B cell (primary cell): ENCODE results near the gene ARID4B. TPM values are rescaled to one million over a fixed set of nuclear protein-coding genes. Genes with fewer than 3 reads are reported as not detected.

Source experiments
- ATAC-seq: fragments of 200-7000 bp; cut with Tn5 transposase; one replicate; pipeline ENCODE4 v1.10.0; 2021; ENCODE audit warnings: low read depth, mild to moderate bottlenecking, moderate number of reproducible peaks, moderate library complexity
- CTCF ChIA-PET: fragments of 350-600 bp; sonication (Branson Sonifier 250); formaldehyde crosslinking; loops from one replicate; lab custom pipeline; 2021; ENCODE audit warnings: antibody characterized with exemption, inconsistent platforms; lab: Charles Lee
- POLR2A ChIA-PET: fragments of 350-600 bp; sonication (Branson Sonifier 250); formaldehyde crosslinking; loops from one replicate; lab custom pipeline; 2021; ENCODE audit warnings: antibody characterized with exemption; lab: Charles Lee
- DNase-seq: peaks from one replicate; pipeline ENCODE4 v3.0.0; 2013
- H2AFZ ChIP-seq: 2 replicates; pipeline ENCODE4 v1.6.1; 2012; ENCODE audit warnings: mild to moderate bottlenecking, low read depth, low read length; ENCODE audit not compliant: insufficient read depth, poor library complexity, severe bottlenecking
- H3K27ac ChIP-seq, 2 donors: 1 replicate in 1 of 2; 2 replicates in 1 of 2; pipeline ENCODE4 v1.5.1; 2012 to 2013; ENCODE audit warnings: low read length in 2 of 2, mild to moderate bottlenecking in 2 of 2, moderate library complexity in 1 of 2
- H3K27me3 ChIP-seq, 4 experiments: fragments of 200-600 bp in 1 of 4; sonication (generic) in 1 of 4; replicated peaks in 1 of 4; 1 replicate in 2 of 4; 2 replicates in 2 of 4; pipeline versions ENCODE4 v1.6.1 to v1.7.0; 2013 to 2016; ENCODE audit warnings: low read length in 3 of 4, mild to moderate bottlenecking in 2 of 4, mixed read lengths in 1 of 4, moderate library complexity in 1 of 4; ENCODE audit not compliant: insufficient read depth in 4 of 4, control insufficient read depth in 3 of 4; ENCODE audit errors: control extremely low read depth in 1 of 4
- H3K36me3 ChIP-seq, 2 experiments: replicated peaks in 1 of 2; 1 replicate in 1 of 2; 2 replicates in 1 of 2; pipeline versions ENCODE4 v1.6.1 to v1.7.1; 2013; ENCODE audit warnings: low read length in 1 of 2; ENCODE audit not compliant: insufficient read depth in 2 of 2, control insufficient read depth in 1 of 2; ENCODE audit errors: control extremely low read depth in 1 of 2, extremely low read depth in 1 of 2
- H3K4me1 ChIP-seq, 2 donors: fragments of 200-600 bp in 1 of 2; sonication (generic) in 1 of 2; 1 replicate in 1 of 2; 2 replicates in 1 of 2; pipeline versions ENCODE4 v1.5.1 to v1.6.1; 2013 to 2017; ENCODE audit warnings: low read length in 2 of 2; ENCODE audit not compliant: control insufficient read depth in 2 of 2, insufficient read depth in 2 of 2
- H3K4me2 ChIP-seq: replicated peaks from 2 replicates; pipeline ENCODE3; 2012; ENCODE audit warnings: mild to moderate bottlenecking, low read depth, low read length; ENCODE audit not compliant: poor library complexity, severe bottlenecking
- H3K4me3 ChIP-seq, 5 experiments: fragments of 200-600 bp in 1 of 5; sonication (generic) in 1 of 5; 1 replicate in 3 of 5; 2 replicates in 2 of 5; pipeline versions ENCODE4 v1.5.1 to v1.7.0; 2011 to 2016; ENCODE audit warnings: low read length in 4 of 5, mild to moderate bottlenecking in 4 of 5, low read depth in 2 of 5, control low read depth in 1 of 5, moderate library complexity in 1 of 5; ENCODE audit not compliant: insufficient read depth in 1 of 5; ENCODE audit errors: control extremely low read depth in 1 of 5, extremely low read depth in 1 of 5
- H3K79me2 ChIP-seq: fragments of 200-600 bp; sonication (generic); one replicate; pipeline ENCODE4 v1.6.0; 2016; ENCODE audit warnings: low read length; ENCODE audit not compliant: control insufficient read depth, insufficient read depth
- H3K9ac ChIP-seq: fragments of 200-600 bp; sonication (generic); 2 replicates; pipeline ENCODE4 v1.6.1; 2017; ENCODE audit warnings: mild to moderate bottlenecking, low read length, moderate library complexity
- H3K9me3 ChIP-seq, 3 donors: one replicate each; pipeline versions ENCODE4 v1.6.1 to v1.7.1; 2013; ENCODE audit warnings: low read length in 2 of 3; ENCODE audit not compliant: control insufficient read depth in 2 of 3, insufficient read depth in 1 of 3; ENCODE audit errors: control extremely low read depth in 1 of 3
- H4K20me1 ChIP-seq: 2 replicates; pipeline ENCODE4 v1.6.0; 2012; ENCODE audit warnings: mild to moderate bottlenecking, low read length; ENCODE audit not compliant: insufficient read depth, control insufficient read depth, poor library complexity, severe bottlenecking
- H3K27ac Mint-ChIP-seq: one replicate; pipeline ENCODE4 v1.8.0; 2021; ENCODE audit warnings: mixed read lengths
- H3K27me3 Mint-ChIP-seq: one replicate; pipeline ENCODE4 v1.8.0; 2021; ENCODE audit warnings: mixed read lengths
- H3K4me1 Mint-ChIP-seq: one replicate; pipeline ENCODE4 v1.8.0; 2021; ENCODE audit warnings: mixed read lengths
- H3K4me3 Mint-ChIP-seq: one replicate; pipeline ENCODE4 v1.8.0; 2021; ENCODE audit warnings: mixed read lengths
- H3K9me3 Mint-ChIP-seq: one replicate; pipeline ENCODE4 v1.8.0; 2022; ENCODE audit warnings: mixed read lengths; ENCODE audit not compliant: insufficient read depth
- EZH2 ChIP-seq: IDR thresholded peaks from 2 replicates; pipeline ENCODE4 v1.6.1; 2012; ENCODE audit warnings: borderline replicate concordance, low read depth, mild to moderate bottlenecking, moderate library complexity, low read length; ENCODE audit not compliant: insufficient read depth, poor library complexity, severe bottlenecking
- WGBS: methylation state at CpG from one replicate; pipeline ENCODE4 v1.1.5; 2013; ENCODE audit warnings: missing lambda C conversion rate; ENCODE audit not compliant: insufficient coverage; 5-methylcytosine and 5-hydroxymethylcytosine counted together
- intact Hi-C: fragments of 100-400 bp; cut with micrococcal nuclease; formaldehyde crosslinking; loops from one replicate; pipeline ENCODE4 v1.10.0; 2022
- polyA plus RNA-seq: library from polyadenylated mRNA; depleted of rRNA; stranded (reverse); fragments of >200 nt; gene quantifications from 2 replicates; pipeline ENCODE4 v1.2.3, GENCODE V29; 2012
- total RNA-seq, 2 donors: library from RNA; stranded (reverse); fragments of 120-200 nt in 1 of 2; gene quantifications; 1 replicate in 1 of 2; 2 replicates in 1 of 2; pipeline versions ENCODE4 v1.2.3 to v1.2.4, GENCODE V29; 2013 to 2022
- TF ChIP-seq, protein P1 (sequence below): fragments of 200-600 bp; IDR thresholded peaks from one replicate; pipeline ENCODE4 v1.8.0; 2022; ENCODE audit warnings: antibody characterized with exemption, mild to moderate bottlenecking

Gene ARID4B
- total and polyA plus RNA-seq, 2 donors (not counting 1 experiment from before 2014, with no cell fraction given), result 13.2 to 110 TPM

DNA sequence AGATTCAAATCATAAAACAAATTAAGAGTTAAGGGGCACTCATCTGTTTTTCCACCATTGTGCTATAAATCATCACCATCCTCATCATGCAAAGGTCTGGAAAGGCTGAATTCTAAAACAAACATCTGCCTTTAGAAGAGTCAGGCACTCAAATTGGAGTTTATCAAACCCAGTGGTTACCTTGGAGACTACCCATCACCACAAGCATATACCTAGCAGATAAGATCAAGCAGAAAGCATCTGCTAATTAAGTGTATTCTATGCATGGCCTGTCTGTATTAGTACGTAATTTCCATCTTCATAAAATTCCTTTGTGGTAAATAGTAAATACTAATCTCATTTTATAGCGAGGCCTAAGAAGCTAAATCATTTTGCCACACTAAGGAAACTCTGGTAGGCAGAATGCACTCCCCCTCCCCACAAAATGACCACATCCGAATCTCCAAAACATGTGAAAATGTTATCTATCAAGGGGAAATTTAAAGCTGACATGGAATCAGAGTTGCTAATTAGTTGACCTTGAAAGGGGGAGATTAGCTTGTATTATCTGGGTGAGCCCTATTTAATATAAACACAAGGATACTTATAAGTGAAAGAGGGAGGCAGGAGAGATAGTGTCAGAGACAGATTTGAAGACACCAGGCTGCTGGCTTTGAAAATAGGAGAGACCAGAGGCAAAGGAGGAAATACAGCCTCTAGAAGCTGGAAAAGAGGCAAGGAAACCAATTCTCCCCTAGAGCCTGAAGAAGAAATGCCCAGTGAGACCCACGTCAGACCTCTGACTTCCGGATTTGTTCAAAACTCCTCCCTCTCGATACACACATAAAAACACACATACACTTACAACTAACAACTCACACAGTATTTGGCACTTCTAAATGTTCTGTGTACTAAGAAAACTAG, 23.2 kb downstream of the ARID4B start:
- peaks cover 87% of the 10 kb centered on the region for H3K79me2 ChIP-seq
- H3K27me3 ChIP-seq, result no peaks in the 10 kb centered on the region
- H3K9me3 ChIP-seq, result no peaks in the 10 kb centered on the region
- no peak overlapping the region for H2AFZ ChIP-seq
- peak; percentile 33 for ATAC-seq
- Mint-ChIP-seq H3K4me3 (peak overlapping the region; percentile 36), H3K27ac (peak overlapping the region; percentile 37), H3K27me3 (no peaks in the 10 kb centered on the region), H3K4me1 (peaks cover 55% of the 10 kb centered on the region), H3K9me3 (no peaks in the 10 kb centered on the region)
- H4K20me1 ChIP-seq, result peaks cover 88% of the 10 kb centered on the region
- intact Hi-C loops, result no loop called here
- CTCF ChIA-PET, result no interaction called here
- peak overlapping the region; percentile 34 for H3K4me2 ChIP-seq
- H3K36me3 ChIP-seq, result no peaks in the 10 kb centered on the region
- peak overlapping the region; percentile 44 to 68 for H3K27ac ChIP-seq
- POLR2A ChIA-PET, result no interaction called here
- WGBS, result 40% methylated on average over 2 of the region's 6 CpGs
- no peak overlapping the region for H3K9ac ChIP-seq
- no peak overlapping the region for H3K4me3 ChIP-seq
- peak; percentile 42 for DNase-seq
- peaks cover 30 to 31% of the 10 kb centered on the region in 2 donors for H3K4me1 ChIP-seq
- TF ChIP-seq, protein P1, sequence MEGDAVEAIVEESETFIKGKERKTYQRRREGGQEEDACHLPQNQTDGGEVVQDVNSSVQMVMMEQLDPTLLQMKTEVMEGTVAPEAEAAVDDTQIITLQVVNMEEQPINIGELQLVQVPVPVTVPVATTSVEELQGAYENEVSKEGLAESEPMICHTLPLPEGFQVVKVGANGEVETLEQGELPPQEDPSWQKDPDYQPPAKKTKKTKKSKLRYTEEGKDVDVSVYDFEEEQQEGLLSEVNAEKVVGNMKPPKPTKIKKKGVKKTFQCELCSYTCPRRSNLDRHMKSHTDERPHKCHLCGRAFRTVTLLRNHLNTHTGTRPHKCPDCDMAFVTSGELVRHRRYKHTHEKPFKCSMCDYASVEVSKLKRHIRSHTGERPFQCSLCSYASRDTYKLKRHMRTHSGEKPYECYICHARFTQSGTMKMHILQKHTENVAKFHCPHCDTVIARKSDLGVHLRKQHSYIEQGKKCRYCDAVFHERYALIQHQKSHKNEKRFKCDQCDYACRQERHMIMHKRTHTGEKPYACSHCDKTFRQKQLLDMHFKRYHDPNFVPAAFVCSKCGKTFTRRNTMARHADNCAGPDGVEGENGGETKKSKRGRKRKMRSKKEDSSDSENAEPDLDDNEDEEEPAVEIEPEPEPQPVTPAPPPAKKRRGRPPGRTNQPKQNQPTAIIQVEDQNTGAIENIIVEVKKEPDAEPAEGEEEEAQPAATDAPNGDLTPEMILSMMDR, result no peak
- TF ChIP-seq EZH2, result no peak

DNA sequence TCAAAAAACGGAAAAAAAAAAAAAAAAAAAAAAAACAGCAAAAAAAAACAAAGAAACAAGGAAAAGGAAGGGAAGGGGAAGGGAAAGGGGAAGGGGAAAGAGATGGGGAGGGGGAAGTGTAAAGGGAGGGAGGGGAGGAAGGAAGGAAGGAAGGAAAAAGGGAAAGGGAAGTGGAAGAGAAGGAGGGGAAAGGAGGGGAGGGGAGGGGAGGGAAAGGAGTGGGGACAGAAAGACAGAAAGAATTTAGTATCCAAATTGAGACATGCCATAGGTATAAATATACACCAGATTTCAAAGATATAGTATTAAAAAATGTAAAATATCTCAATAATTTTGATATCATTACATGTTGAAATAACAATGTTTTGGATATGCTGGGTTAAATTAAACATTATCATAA, 25.8 kb downstream of the ARID4B start:
- Histone ChIP-seq H3K27me3 (no peaks in the 10 kb centered on the region), H3K4me2 (no peak overlapping the region), H2AFZ (no peak overlapping the region), H4K20me1 (peaks cover 93% of the 10 kb centered on the region), H3K79me2 (peaks cover 95% of the 10 kb centered on the region), H3K9ac (no peak overlapping the region), H3K4me3 (no peak overlapping the region), H3K36me3 (no peaks in the 10 kb centered on the region), H3K9me3 (peaks cover 0 to 2% (median 0%) of the 10 kb centered on the region in 3 donors), H3K27ac (no peak overlapping the region), H3K4me1 (peaks cover 32 to 49% of the 10 kb centered on the region in 2 donors)
- POLR2A ChIA-PET, result interaction anchor here (0.7 kb wide), 1 partner anchor 30 kb away, joined by 6 read pairs; no protein-coding TSS in a partner anchor
- H3K4me3 Mint-ChIP-seq, result no peak overlapping the region
- no CpG with 5 or more reads among the region's 1 CpG for WGBS
- CTCF ChIA-PET, result no interaction called here
- intact Hi-C loops, result no loop called here
- no peak overlapping the region for H3K27ac Mint-ChIP-seq
- DNase-seq (no peak), ATAC-seq (no peak)
- H3K4me1 Mint-ChIP-seq, result peaks cover 70% of the 10 kb centered on the region
- H3K27me3 Mint-ChIP-seq, result no peaks in the 10 kb centered on the region
- TF ChIP-seq, protein P1, result no peak
- no peak for TF ChIP-seq EZH2
- no peaks in the 10 kb centered on the region for H3K9me3 Mint-ChIP-seq
